Pancreas (tissue), 10 donors: ENCODE measurements around the gene SKA3. TPM values are rescaled to one million over a fixed set of nuclear protein-coding genes. Genes with fewer than 3 reads are reported as not detected.

Source experiments
- ATAC-seq, 4 donors: fragments of 200-7000 bp; cut with Tn5 transposase; one replicate each; pipeline versions ENCODE4 v1.8.0 to v1.9.1; 2020; ENCODE audit warnings: mild to moderate bottlenecking in 4 of 4, moderate library complexity in 4 of 4
- DNase-seq, 6 donors: peaks; one replicate each; pipeline ENCODE4 v3.0.0-alpha.2; 2020
- FAIRE-seq: peaks from 2 replicates; lab custom pipeline; 2012; peaks lifted over from hg19 to GRCh38; lab: Jason Lieb, UNC
- H3K27ac ChIP-seq, 4 donors: fragments of 200-600 bp; sonication (generic); 1 replicate in 3 of 4; 2 replicates in 1 of 4; pipeline versions ENCODE4 v1.5.0 to v1.8.0; 2020
- H3K27me3 ChIP-seq, 4 donors: fragments of 200-600 bp; one replicate each; pipeline ENCODE4 v1.8.0; 2021
- H3K36me3 ChIP-seq, 3 donors: fragments of 200-600 bp; sonication (generic) in 1 of 3; one replicate each; pipeline versions ENCODE4 v1.5.0 to v1.8.0; 2020 to 2021
- H3K4me1 ChIP-seq, 3 donors: fragments of 200-600 bp; one replicate each; pipeline ENCODE4 v1.8.0; 2021
- H3K4me3 ChIP-seq, 4 donors: fragments of 200-600 bp; sonication (generic) in 2 of 4; one replicate each; pipeline versions ENCODE4 v1.5.0 to v1.8.0; 2020 to 2021
- H3K9me3 ChIP-seq, 4 donors: fragments of 200-600 bp; one replicate each; pipeline ENCODE4 v1.8.0; 2021
- CTCF ChIP-seq, 4 donors: fragments of 200-600 bp; sonication (generic) in 3 of 4; IDR thresholded peaks; one replicate each; pipeline versions ENCODE4 v1.5.0 to v1.8.0; 2021; ENCODE audit warnings: antibody characterized with exemption in 4 of 4
- WGBS, 2 donors: extraction: QIAGEN DNeasy Blood & Tissue Kit; methylation state at CpG; one replicate each; pipeline ENCODE4 v1.1.7; 2013; 5-methylcytosine and 5-hydroxymethylcytosine counted together
- intact Hi-C, 3 donors: fragments of 100-400 bp; cut with DNase I; formaldehyde crosslinking; loops; one replicate each; pipeline versions ENCODE4 v1.11.1 to v1.14.2; 2022
- polyA plus RNA-seq, 2 donors: library from polyadenylated mRNA; stranded (reverse); fragments of 200-250 nt; gene quantifications; one replicate each; pipeline ENCODE4 v1.2.3, GENCODE V29; 2013
- total RNA-seq, 6 donors: library from RNA; stranded (reverse); fragmentation: NEBNext Ultra II Directional in 4 of 6; extraction: Animal tissue kit (Norgen Biotek cat#: 25700) in 4 of 6; gene quantifications; one replicate each; pipeline versions ENCODE4 v1.2.1 to v1.2.4, GENCODE V29; 2021 to 2023
- donor health status: healthy with polysubstance abuse.
- donor health status: DM: no; HTN: no; CAD: no; lungs with moderate emphysema.
- donor health status: DM: no; HTN: no; CAD: no.
- donor health status: control.
- donor health status: control.
- donor health status: Bipolar disorder and iron deficiency.
- donor health status: DM: yes; HTN: yes; CAD: no.
- donor health status: DM: no; HTN: no; CAD: no.
- donor health status: DM: no; HTN: no; CAD: no.
- donor health status: DM: yes; HTN: yes; CAD: no.

SKA3 gene
- total and polyA plus RNA-seq, 8 donors, result 0.11 to 1.2 (median 0.41) TPM; not detected in 1

GRCh38 chr13:21116141-21116540 lies 60.2 kb downstream of the SKA3 start:
- Histone ChIP-seq H3K9me3 (no peaks in the 10 kb centered on the region), H3K4me3 (no peak overlapping the region), H3K27me3 (no peaks in the 10 kb centered on the region), H3K27ac (no peak overlapping the region), H3K4me1 (no peaks in the 10 kb centered on the region), H3K36me3 (no peaks in the 10 kb centered on the region)
- no peak for DNase-seq
- no peak for FAIRE-seq
- intact Hi-C loops, result no loop called here
- 79 to 87% methylated on average over 6 of the region's 6 CpGs for WGBS, 2 donors
- TF ChIP-seq CTCF (IDR thresholded peaks at IDR 0.05), result no peak
- ATAC-seq, result no peak

- DNase-seq (no peak), FAIRE-seq (no peak), ATAC-seq (no peak)
- intact Hi-C loops, result no loop called here
- no peaks in the 10 kb centered on the region for H3K36me3 ChIP-seq
- no peaks in the 10 kb centered on the region for H3K4me1 ChIP-seq
- no peaks in the 10 kb centered on the region for H3K27me3 ChIP-seq
- 66 to 73% methylated on average over 3 of the region's 3 CpGs for WGBS, 2 donors
- no peaks in the 10 kb centered on the region for H3K9me3 ChIP-seq
- H3K4me3 ChIP-seq, result no peak overlapping the region
- no peak overlapping the region for H3K27ac ChIP-seq
- TF ChIP-seq CTCF (IDR thresholded peaks at IDR 0.05), result no peak
Measured at GRCh38 chr13:21115231-21115630, 61.1 kb downstream of the SKA3 start.

DNA sequence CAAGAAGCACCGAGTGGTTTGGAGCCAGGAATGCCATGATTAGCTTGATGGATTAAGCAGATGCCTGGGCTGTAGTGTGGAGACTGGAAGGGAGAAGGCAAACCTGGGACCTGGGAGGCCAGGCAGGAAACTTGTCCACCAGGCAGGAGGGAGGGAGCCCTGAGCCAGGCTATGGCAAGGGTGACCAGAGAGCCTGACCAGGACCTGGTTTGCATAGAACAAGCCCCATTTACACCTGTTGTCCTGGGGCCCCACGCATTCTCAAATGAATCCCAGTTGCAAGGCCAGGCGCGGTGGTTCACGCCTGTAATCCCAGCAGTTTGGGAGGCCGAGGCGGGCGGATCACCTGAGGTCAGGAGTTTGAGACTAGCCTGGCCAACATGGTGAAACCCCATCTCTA lies 64.8 kb downstream of the SKA3 start:
- Histone ChIP-seq H3K4me3 (no peak overlapping the region), H3K9me3 (no peaks in the 10 kb centered on the region), H3K4me1 (no peaks in the 10 kb centered on the region), H3K36me3 (no peaks in the 10 kb centered on the region), H3K27me3 (no peaks in the 10 kb centered on the region), H3K27ac (no peak overlapping the region)
- no peak for DNase-seq
- FAIRE-seq, result no peak
- TF ChIP-seq CTCF (IDR thresholded peaks at IDR 0.05), result no peak
- intact Hi-C loops, result loop anchor here in 1 of 3 donors (5.0 kb wide), 1 partner anchor 366 kb away; no protein-coding TSS in a partner anchor
- WGBS, 2 donors, result 81 to 86% methylated on average over 8 of the region's 8 CpGs
- ATAC-seq, result no peak

- ATAC-seq (no peak), DNase-seq (no peak), FAIRE-seq (no peak)
- 63 to 73% methylated on average over 7 of the region's 7 CpGs for WGBS, 2 donors
- H3K9me3 ChIP-seq, result no peaks in the 10 kb centered on the region
- intact Hi-C loops, result no loop called here
- no peak overlapping the region for H3K27ac ChIP-seq
- no peaks in the 10 kb centered on the region for H3K36me3 ChIP-seq
- no peaks in the 10 kb centered on the region for H3K27me3 ChIP-seq
- H3K4me3 ChIP-seq, result no peak overlapping the region
- TF ChIP-seq CTCF (IDR thresholded peaks at IDR 0.05), result no peak
- no peaks in the 10 kb centered on the region for H3K4me1 ChIP-seq
Measured at GRCh38 chr13:21109168-21109567, 67.2 kb downstream of the SKA3 start.

DNA sequence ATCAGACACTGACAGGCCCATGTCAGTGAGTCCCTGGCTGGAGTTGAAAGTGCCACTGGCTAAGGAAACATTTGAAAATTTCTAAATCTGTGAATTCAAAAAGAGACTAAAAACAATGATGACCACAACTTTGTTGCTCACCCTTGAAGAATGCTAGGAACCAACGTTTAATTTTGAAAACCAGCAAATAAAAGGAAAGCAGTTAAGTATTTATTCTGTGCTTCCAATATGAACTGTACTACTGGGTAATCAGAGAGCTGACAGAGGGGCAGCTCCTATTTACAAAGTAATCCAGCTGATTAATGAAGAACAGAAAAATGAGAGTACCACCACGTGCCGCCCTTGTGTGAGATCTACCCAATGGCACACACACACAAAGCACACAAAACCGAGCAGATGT lies 70.3 kb downstream of the SKA3 start:
- DNase-seq (no peak), ATAC-seq (no peak), FAIRE-seq (no peak)
- intact Hi-C loops, result no loop called here
- no peaks in the 10 kb centered on the region for H3K9me3 ChIP-seq
- H3K4me3 ChIP-seq, result no peak overlapping the region
- no peaks in the 10 kb centered on the region for H3K4me1 ChIP-seq
- TF ChIP-seq CTCF (IDR thresholded peaks at IDR 0.05), result no peak
- WGBS, 2 donors, result 17 to 18% methylated on average over 4 of the region's 4 CpGs
- H3K27me3 ChIP-seq, result no peaks in the 10 kb centered on the region
- H3K27ac ChIP-seq, result no peak overlapping the region
- no peaks in the 10 kb centered on the region for H3K36me3 ChIP-seq
